OCI-LY7 (cell line): ENCODE data around the gene EFCAB10.

Source experiments
- EZH2phosphoT487 ChIP-seq: fragments of 200-600 bp; sonication (generic); IDR thresholded peaks from 2 replicates; pipeline ENCODE4 v1.6.1; 2018; ENCODE audit warnings: low read depth, borderline replicate concordance, mild to moderate bottlenecking, mixed run types, antibody characterized with exemption, low read length, moderate library complexity, mixed read lengths
- TF ChIP-seq, protein P1 (sequence below): fragments of 200-600 bp; sonication (generic); conservative IDR thresholded peaks from 2 replicates; pipeline ENCODE4 v1.5.1; 2014; ENCODE audit warnings: mild to moderate bottlenecking, antibody characterized with exemption, low read length, moderate library complexity, mixed read lengths

- TF ChIP-seq, protein P1, sequence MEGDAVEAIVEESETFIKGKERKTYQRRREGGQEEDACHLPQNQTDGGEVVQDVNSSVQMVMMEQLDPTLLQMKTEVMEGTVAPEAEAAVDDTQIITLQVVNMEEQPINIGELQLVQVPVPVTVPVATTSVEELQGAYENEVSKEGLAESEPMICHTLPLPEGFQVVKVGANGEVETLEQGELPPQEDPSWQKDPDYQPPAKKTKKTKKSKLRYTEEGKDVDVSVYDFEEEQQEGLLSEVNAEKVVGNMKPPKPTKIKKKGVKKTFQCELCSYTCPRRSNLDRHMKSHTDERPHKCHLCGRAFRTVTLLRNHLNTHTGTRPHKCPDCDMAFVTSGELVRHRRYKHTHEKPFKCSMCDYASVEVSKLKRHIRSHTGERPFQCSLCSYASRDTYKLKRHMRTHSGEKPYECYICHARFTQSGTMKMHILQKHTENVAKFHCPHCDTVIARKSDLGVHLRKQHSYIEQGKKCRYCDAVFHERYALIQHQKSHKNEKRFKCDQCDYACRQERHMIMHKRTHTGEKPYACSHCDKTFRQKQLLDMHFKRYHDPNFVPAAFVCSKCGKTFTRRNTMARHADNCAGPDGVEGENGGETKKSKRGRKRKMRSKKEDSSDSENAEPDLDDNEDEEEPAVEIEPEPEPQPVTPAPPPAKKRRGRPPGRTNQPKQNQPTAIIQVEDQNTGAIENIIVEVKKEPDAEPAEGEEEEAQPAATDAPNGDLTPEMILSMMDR, result no peak
- TF ChIP-seq EZH2phosphoT487, result no peak
Measured at GRCh38 chr7:105565190-105565589, 16.1 kb downstream of the EFCAB10 start.
